Heart left ventricle (tissue), 16 donors: ENCODE data around the gene TPI1. TPM values are rescaled to one million over a fixed set of nuclear protein-coding genes. Genes with fewer than 3 reads are reported as not detected.
A peak's percentile ranks its signal among the peaks of the same experiment; 100 is the strongest.

Experiments
- ATAC-seq, 4 donors: fragments of 200-7000 bp; cut with Tn5 transposase; one replicate each; pipeline ENCODE4 v1.9.1; 2020 to 2022; ENCODE audit warnings: moderate library complexity in 4 of 4, mild to moderate bottlenecking in 3 of 4, moderate number of reproducible peaks in 1 of 4
- DNase-seq, 5 donors: peaks; one replicate each; pipeline ENCODE4 v3.0.0-alpha.2; 2020
- H3K27ac ChIP-seq, 12 donors: fragments of 200-600 bp; sonication (generic) in 4 of 12; one replicate each; pipeline versions ENCODE4 v1.5.0 to v1.8.0; 2016 to 2022; ENCODE audit warnings: mild to moderate bottlenecking in 2 of 12
- H3K27me3 ChIP-seq, 9 donors: fragments of 200-600 bp; sonication (generic) in 2 of 9; one replicate each; pipeline versions ENCODE4 v1.5.1 to v1.8.0; 2016 to 2022; ENCODE audit warnings: mild to moderate bottlenecking in 3 of 9
- H3K36me3 ChIP-seq, 9 donors: fragments of 200-600 bp; sonication (generic) in 2 of 9; one replicate each; pipeline versions ENCODE4 v1.5.0 to v1.8.0; 2018 to 2022; ENCODE audit warnings: mild to moderate bottlenecking in 2 of 9
- H3K4me1 ChIP-seq, 12 donors: fragments of 200-600 bp; sonication (generic) in 4 of 12; one replicate each; pipeline versions ENCODE4 v1.5.0 to v1.8.0; 2016 to 2022; ENCODE audit warnings: mild to moderate bottlenecking in 3 of 12
- H3K4me3 ChIP-seq, 12 donors: fragments of 200-600 bp; sonication (generic) in 4 of 12; one replicate each; pipeline versions ENCODE4 v1.5.0 to v1.8.0; 2017 to 2022; ENCODE audit warnings: mild to moderate bottlenecking in 9 of 12, moderate library complexity in 4 of 12
- H3K9me3 ChIP-seq, 12 donors: fragments of 200-600 bp; sonication (generic) in 4 of 12; one replicate each; pipeline versions ENCODE4 v1.5.0 to v1.8.0; 2016 to 2022; ENCODE audit warnings: mild to moderate bottlenecking in 1 of 12
- CTCF ChIP-seq, 12 donors: fragments of 200-600 bp; sonication (generic) in 4 of 12; IDR thresholded peaks; one replicate each; pipeline versions ENCODE4 v1.5.0 to v1.8.0; 2018 to 2022; ENCODE audit warnings: antibody characterized with exemption in 12 of 12, mild to moderate bottlenecking in 5 of 12
- POLR2A ChIP-seq, 2 donors: fragments of 450-650 bp; IDR thresholded peaks; one replicate each; pipeline ENCODE4 v1.6.1; 2017; ENCODE audit warnings: antibody characterized with exemption in 2 of 2, mild to moderate bottlenecking in 2 of 2, moderate library complexity in 2 of 2
- WGBS, 4 donors: extraction: QIAGEN DNeasy Blood & Tissue Kit in 2 of 4; methylation state at CpG; one replicate each; pipeline versions ENCODE4 v1.1.5 to v1.1.7; 2013 to 2018; 5-methylcytosine and 5-hydroxymethylcytosine counted together
- intact Hi-C, 10 donors: fragments of 100-400 bp; cut with DNase I; formaldehyde crosslinking; loops; one replicate each; pipeline versions ENCODE4 v1.11.1 to v1.14.2; 2022
- long read RNA-seq, 3 donors: library from polyadenylated mRNA; unstranded; transcript quantifications; one replicate each; pipeline ENCODE4 v2.0.0, GENCODE V29; 2020 to 2021
- polyA plus RNA-seq, 2 donors: library from polyadenylated mRNA; stranded (reverse); fragments of 200-250 nt; gene quantifications; one replicate each; pipeline ENCODE4 v1.2.3, GENCODE V29; 2013
- total RNA-seq, 9 donors: library from RNA; depleted of rRNA in 2 of 9; stranded (reverse); fragments of >200 nt in 2 of 9; fragmentation: NEBNext Ultra II Directional in 3 of 9; extraction: Animal tissue kit (Norgen Biotek cat#: 25700) in 3 of 9; gene quantifications; one replicate each; pipeline versions ENCODE4 v1.1.0 to v1.2.4, GENCODE V29; 2016 to 2023
- donor health status: ischemic (EF 13 %, LVEDD 7.1; RV severe dilation, severe dysfunction).
- donor health status: healthy with polysubstance abuse.
- donor health status: DM: no; HTN: yes; CAD: no.
- donor health status: DM: no; HTN: no; CAD: no.
- donor health status: ischemic (EF 25% LVEDD 6.9; RV normal size, moderate dysfunction).
- donor health status: ischemic (EF 25% LVEDD 5.7; RV mildly dilated, moderate dysfunction).
- donor health status: healthy.
- donor health status: DM: yes; HTN: yes; CAD: no.
- donor health status: ischemic (EF 35%, LVEDD 5.7; RV mildly dilated, moderate dysfunction).
- donor health status: nonischemic (EF 11% LVEDD 7.7; RV severe dilation, severe dysfunction).
- donor health status: DM: yes; HTN: yes; CAD: no.
- donor health status: PGD.
- donor health status: ischemic (EF 29% LVEDD 5.4; RV normal size, mild dysfunction).
- donor health status: nonischemic (EF 23%, LVEDD 6.1; RV moderate dilation, normal function).

The TPI1 gene
- total RNA-seq (1,000 to 10,000 TPM in 1 of 9 donors, 100 to 1,000 TPM in 8; 600 to 1,024 (median 730) TPM), polyA plus RNA-seq (1,000 to 10,000 TPM in 1 of 2 donors, 100 to 1,000 TPM in 1; 648 to 1,605 TPM)
- long read RNA-seq, donor 1, transcript TPI1-204 (2 exons, 427 nt) = minor isoform, 5 of 1,334 reads
- long read RNA-seq, donor 1, transcript TPI1-201 (7 exons, 1,763 nt) = major isoform, 1,280 of 1,334 reads
- long read RNA-seq, donor 1, partial matches to known transcripts = 20 of 1,334 reads
- long read RNA-seq, donor 1, other reads (novel, unspliced or antisense) = 29 of 1,334 reads
- long read RNA-seq, donor 2, transcript TPI1-201 (7 exons, 1,763 nt) = major isoform, 3,718 of 3,856 reads
- long read RNA-seq, donor 2, partial matches to known transcripts = 37 of 3,856 reads
- long read RNA-seq, donor 2, other reads (novel, unspliced or antisense) = 101 of 3,856 reads
- long read RNA-seq, donor 3, transcript TPI1-201 (7 exons, 1,763 nt) = major isoform, 866 of 911 reads
- long read RNA-seq, donor 3, partial matches to known transcripts = 20 of 911 reads
- long read RNA-seq, donor 3, other reads (novel, unspliced or antisense) = 22 of 911 reads

GRCh38 chr12:6867413-6868210, at the start of gene TPI1:
TSS of gene TPI1 (plus strand) at chr12:6867531. CDS start at chr12:6867567, 36 bp downstream.
- intact Hi-C loops = loop anchor here in 2 of 10 donors (5.0 to 10.0 kb wide), 3 partner anchors 97 to 245 kb away; partner anchors contain the start of gene MLF2 (in 2 of the 2)
- Histone ChIP-seq H3K4me1 (peaks cover 15 to 47% (median 43%) of the 10 kb centered on the region in 12 donors), H3K36me3 (peaks cover 0 to 64% (median 57%) of the 10 kb centered on the region in 9 donors), H3K9me3 (no peaks in the 10 kb centered on the region), H3K27me3 (no peaks in the 10 kb centered on the region), H3K27ac (peak within 1 kb of the TSS; percentile 96 to 100 (median 99)), H3K4me3 (peak within 1 kb of the TSS; percentile 77 to 100 (median 98))
- WGBS, 4 donors = 0 to 2% (median 1%) methylated on average over 17 to 86 of the region's 86 CpGs
- TF ChIP-seq CTCF (IDR thresholded peaks at IDR 0.05) (peak in 2 of 12 donors; percentile 15 to 23), POLR2A (IDR thresholded peaks at IDR 0.05) (peak; percentile 80 to 99)
- ATAC-seq = peak; percentile 66 to 87 (median 82)
- DNase-seq = peak; percentile 89 to 93 (median 90)

- intact Hi-C loops = no loop called here
Observed at GRCh38 chr12:6817662-6818157, 49.6 kb upstream of the TPI1 start.

GRCh38 chr12:6818222-6818621, 49.1 kb upstream of the TPI1 start:
- 76 to 84% (median 77%) methylated on average over 7 to 10 of the region's 10 CpGs for WGBS, 4 donors
- DNase-seq = no peak
- peaks cover 0 to 22% (median 13%) of the 10 kb centered on the region in 12 donors for H3K4me1 ChIP-seq
- H3K36me3 ChIP-seq = peaks cover 0 to 16% (median 0%) of the 10 kb centered on the region in 9 donors
- peaks cover 0 to 12% (median 0%) of the 10 kb centered on the region in 9 donors for H3K27me3 ChIP-seq
- no peak for ATAC-seq
- intact Hi-C loops = no loop called here
- no peaks in the 10 kb centered on the region for H3K9me3 ChIP-seq
- TF ChIP-seq CTCF (IDR thresholded peaks at IDR 0.05) = no peak
- TF ChIP-seq POLR2A (IDR thresholded peaks at IDR 0.05) = no peak
- H3K4me3 ChIP-seq = no peak overlapping the region
- no peak overlapping the region for H3K27ac ChIP-seq

More at GRCh38 chr12:6817662-6818157, 49.6 kb upstream of the TPI1 start:
- Histone ChIP-seq H3K36me3 (peaks cover 0 to 16% (median 0%) of the 10 kb centered on the region in 9 donors), H3K27ac (no peak overlapping the region), H3K4me1 (peaks cover 0 to 21% (median 13%) of the 10 kb centered on the region in 12 donors), H3K4me3 (no peak overlapping the region), H3K9me3 (no peaks in the 10 kb centered on the region), H3K27me3 (peaks cover 0 to 10% (median 0%) of the 10 kb centered on the region in 9 donors)
- WGBS, 4 donors = 83 to 93% (median 87%) methylated on average over 20 of the region's 20 CpGs
- no peak for DNase-seq
- no peak for ATAC-seq
- TF ChIP-seq POLR2A (IDR thresholded peaks at IDR 0.05) (no peak), CTCF (IDR thresholded peaks at IDR 0.05) (no peak)
